ENCODE results near the gene NAV1.
A peak's percentile ranks its signal among the peaks of the same experiment; 100 is the strongest.

The NAV1 gene

DNA sequence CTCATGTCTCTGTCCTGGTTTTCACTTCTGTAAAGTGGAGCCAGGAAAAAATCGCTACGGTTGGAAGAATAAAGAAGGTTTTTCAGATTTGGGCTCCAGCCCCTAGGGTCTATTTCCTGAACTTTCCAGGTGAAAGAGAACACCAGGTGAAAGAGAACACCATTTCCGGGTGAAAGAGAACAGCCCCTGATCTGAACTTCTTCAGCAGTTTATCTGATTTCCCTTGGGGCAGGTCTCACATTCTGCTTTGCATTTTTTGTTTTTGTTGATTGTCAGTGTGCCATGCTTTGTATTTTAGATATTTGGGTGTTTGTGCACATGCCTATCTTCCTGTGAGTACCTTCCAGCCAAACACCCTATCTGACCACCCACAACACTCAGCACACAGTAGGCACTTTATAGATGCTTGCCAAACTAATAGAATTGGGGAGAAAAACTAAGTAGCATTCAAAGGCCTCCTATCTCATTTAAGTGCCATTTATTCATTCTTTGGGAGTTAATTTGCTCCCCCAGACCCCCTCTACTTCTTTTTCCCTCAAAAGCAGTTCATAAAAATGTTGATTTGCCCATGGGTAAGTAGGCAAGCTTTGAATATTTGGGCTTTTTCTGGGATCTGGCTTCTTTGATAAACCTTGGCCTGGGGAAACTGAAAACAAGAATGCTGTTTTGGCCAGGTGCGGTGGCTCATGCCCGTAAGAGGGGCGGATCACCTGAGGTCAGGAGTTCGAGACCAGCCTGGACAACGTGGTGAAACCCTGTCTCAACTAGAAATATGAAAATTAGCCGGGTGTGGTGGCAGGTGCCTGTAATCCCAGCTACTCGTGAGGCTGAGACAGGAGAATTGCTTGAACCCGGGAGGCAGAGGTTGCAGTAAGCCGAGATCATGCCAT, 2.2 kb downstream of the NAV1 start:
- TF ChIP-seq ZFP30 (CRISPR knock-in tag; IDR thresholded peaks at IDR 0.05) (no peak), TCF4 (CRISPR knock-in tag; IDR thresholded peaks at IDR 0.05; ENCODE audit: borderline replicate concordance) (no peak), CREB5 (CRISPR knock-in tag; IDR thresholded peaks at IDR 0.05; ENCODE audit: low read depth) (no peak), RARB (CRISPR knock-in tag; IDR thresholded peaks at IDR 0.05) (no peak), BACH2 (CRISPR knock-in tag; IDR thresholded peaks at IDR 0.05; ENCODE audit: borderline replicate concordance) (no peak), GLIS3 (CRISPR knock-in tag; IDR thresholded peaks at IDR 0.05) (no peak), ARNTL (CRISPR knock-in tag; IDR thresholded peaks at IDR 0.05; ENCODE audit: borderline replicate concordance, low read depth) (no peak), ZFP3 (CRISPR knock-in tag; IDR thresholded peaks at IDR 0.05) (no peak), ZC3H10 (CRISPR knock-in tag; IDR thresholded peaks at IDR 0.05) (no peak), ZNF70 (CRISPR knock-in tag; IDR thresholded peaks at IDR 0.05) (no peak), CSDC2 (CRISPR knock-in tag; IDR thresholded peaks at IDR 0.05) (no peak), ESRRG (CRISPR knock-in tag; IDR thresholded peaks at IDR 0.05) (no peak), CSRNP3 (CRISPR knock-in tag; IDR thresholded peaks at IDR 0.05) (no peak), TOX (CRISPR knock-in tag; IDR thresholded peaks at IDR 0.05; ENCODE audit: borderline replicate concordance) (no peak), ZNF8 (CRISPR knock-in tag; IDR thresholded peaks at IDR 0.05) (no peak)
- no peak for ATAC-seq

DNA sequence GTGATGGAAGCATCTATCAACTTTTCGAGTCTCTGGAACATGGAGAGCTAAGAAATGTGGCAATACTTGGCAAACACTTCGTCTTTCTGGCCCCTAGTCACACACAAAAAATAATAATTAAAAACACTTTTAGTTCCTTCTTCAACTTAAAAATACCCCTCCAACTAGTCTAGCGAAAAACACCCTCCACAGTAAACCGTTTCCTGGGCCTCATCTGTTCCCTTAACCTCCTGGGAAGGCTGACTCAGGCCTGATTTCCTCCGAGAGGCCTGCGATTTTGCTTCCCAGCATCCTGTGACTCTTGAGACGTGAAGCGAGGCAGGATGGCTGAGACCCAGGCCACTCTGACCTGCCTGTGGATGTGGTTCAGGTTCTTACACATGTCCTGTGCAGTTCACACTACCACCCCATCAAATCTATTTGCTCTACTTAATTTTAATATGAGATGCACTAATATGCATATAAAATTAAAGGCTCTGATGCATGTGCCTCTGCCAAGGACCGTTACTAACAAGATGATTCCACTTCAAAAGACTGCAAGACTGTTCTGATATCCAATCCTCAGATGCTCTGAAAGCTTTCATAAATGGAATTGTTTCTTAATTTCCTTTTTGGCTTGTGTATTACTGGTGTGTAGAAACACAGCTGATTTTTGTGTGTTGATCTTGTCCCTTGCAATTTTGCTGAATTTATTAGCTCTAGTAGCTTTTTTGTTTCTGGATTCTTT, 3.5 kb downstream of the NAV1 start:
- TF ChIP-seq BACH2 (CRISPR knock-in tag; IDR thresholded peaks at IDR 0.05; ENCODE audit: borderline replicate concordance) (no peak), ZFP30 (CRISPR knock-in tag; IDR thresholded peaks at IDR 0.05) (no peak), ISL1 (CRISPR knock-in tag; IDR thresholded peaks at IDR 0.05) (no peak), PATZ1 (CRISPR knock-in tag; IDR thresholded peaks at IDR 0.05; ENCODE audit: borderline replicate concordance) (no peak), TOX (CRISPR knock-in tag; IDR thresholded peaks at IDR 0.05; ENCODE audit: borderline replicate concordance) (no peak), CSDC2 (CRISPR knock-in tag; IDR thresholded peaks at IDR 0.05) (no peak), ARNTL (CRISPR knock-in tag; IDR thresholded peaks at IDR 0.05; ENCODE audit: borderline replicate concordance, low read depth) (no peak), CSRNP3 (CRISPR knock-in tag; IDR thresholded peaks at IDR 0.05) (no peak), SNAI2 (CRISPR knock-in tag; IDR thresholded peaks at IDR 0.05) (no peak), GLIS3 (CRISPR knock-in tag; IDR thresholded peaks at IDR 0.05) (no peak), ESRRG (CRISPR knock-in tag; IDR thresholded peaks at IDR 0.05) (no peak), ZNF8 (CRISPR knock-in tag; IDR thresholded peaks at IDR 0.05) (no peak), ZNF70 (CRISPR knock-in tag; IDR thresholded peaks at IDR 0.05) (no peak)
- TF ChIP-seq, protein P1, sequence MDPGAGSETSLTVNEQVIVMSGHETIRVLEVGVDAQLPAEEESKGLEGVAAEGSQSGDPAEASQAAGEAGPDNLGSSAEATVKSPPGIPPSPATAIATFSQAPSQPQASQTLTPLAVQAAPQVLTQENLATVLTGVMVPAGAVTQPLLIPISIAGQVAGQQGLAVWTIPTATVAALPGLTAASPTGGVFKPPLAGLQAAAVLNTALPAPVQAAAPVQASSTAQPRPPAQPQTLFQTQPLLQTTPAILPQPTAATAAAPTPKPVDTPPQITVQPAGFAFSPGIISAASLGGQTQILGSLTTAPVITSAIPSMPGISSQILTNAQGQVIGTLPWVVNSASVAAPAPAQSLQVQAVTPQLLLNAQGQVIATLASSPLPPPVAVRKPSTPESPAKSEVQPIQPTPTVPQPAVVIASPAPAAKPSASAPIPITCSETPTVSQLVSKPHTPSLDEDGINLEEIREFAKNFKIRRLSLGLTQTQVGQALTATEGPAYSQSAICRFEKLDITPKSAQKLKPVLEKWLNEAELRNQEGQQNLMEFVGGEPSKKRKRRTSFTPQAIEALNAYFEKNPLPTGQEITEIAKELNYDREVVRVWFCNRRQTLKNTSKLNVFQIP (CRISPR knock-in tag; IDR thresholded peaks at IDR 0.05; ENCODE audit: borderline replicate concordance, low read depth), result no peak
- TF ChIP-seq, protein P2, sequence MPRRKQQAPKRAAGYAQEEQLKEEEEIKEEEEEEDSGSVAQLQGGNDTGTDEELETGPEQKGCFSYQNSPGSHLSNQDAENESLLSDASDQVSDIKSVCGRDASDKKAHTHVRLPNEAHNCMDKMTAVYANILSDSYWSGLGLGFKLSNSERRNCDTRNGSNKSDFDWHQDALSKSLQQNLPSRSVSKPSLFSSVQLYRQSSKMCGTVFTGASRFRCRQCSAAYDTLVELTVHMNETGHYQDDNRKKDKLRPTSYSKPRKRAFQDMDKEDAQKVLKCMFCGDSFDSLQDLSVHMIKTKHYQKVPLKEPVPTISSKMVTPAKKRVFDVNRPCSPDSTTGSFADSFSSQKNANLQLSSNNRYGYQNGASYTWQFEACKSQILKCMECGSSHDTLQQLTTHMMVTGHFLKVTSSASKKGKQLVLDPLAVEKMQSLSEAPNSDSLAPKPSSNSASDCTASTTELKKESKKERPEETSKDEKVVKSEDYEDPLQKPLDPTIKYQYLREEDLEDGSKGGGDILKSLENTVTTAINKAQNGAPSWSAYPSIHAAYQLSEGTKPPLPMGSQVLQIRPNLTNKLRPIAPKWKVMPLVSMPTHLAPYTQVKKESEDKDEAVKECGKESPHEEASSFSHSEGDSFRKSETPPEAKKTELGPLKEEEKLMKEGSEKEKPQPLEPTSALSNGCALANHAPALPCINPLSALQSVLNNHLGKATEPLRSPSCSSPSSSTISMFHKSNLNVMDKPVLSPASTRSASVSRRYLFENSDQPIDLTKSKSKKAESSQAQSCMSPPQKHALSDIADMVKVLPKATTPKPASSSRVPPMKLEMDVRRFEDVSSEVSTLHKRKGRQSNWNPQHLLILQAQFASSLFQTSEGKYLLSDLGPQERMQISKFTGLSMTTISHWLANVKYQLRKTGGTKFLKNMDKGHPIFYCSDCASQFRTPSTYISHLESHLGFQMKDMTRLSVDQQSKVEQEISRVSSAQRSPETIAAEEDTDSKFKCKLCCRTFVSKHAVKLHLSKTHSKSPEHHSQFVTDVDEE (CRISPR knock-in tag; IDR thresholded peaks at IDR 0.05), result no peak
- 0 out of 3 replicates have a peak, but pooled peaks have one; percentile 5 for ATAC-seq
